Measurements from ENCODE around the gene CELSR1. TPM values are rescaled to one million over a fixed set of nuclear protein-coding genes. Genes with fewer than 3 reads are reported as not detected.

Gene CELSR1
- total and polyA plus RNA-seq, 7 donors, result 0.09 to 0.39 (median 0.18) TPM

- DNase-seq (peak; percentile 72 to 80), ATAC-seq (peak; percentile 89 to 93 (median 92))
- Histone ChIP-seq H3K9me3 (no peaks in the 10 kb centered on the region), H3K36me3 (ENCODE audit: insufficient read depth in 1 of 2, low read depth in 1 of 2) (no peaks in the 10 kb centered on the region), H3K4me3 (no peak overlapping the region), H3K27me3 (ENCODE audit: insufficient read depth in 3 of 3, low read length in 2 of 3) (peaks cover 0 to 26% (median 12%) of the 10 kb centered on the region in 3 donors), H3K27ac (no peak overlapping the region), H3K4me1 (peaks cover 16% of the 10 kb centered on the region)
- 36 to 41% (median 38%) methylated on average over 27 of the region's 27 CpGs for WGBS, 3 donors
- intact Hi-C loops (cut with DNase I), result loop anchor here (5.0 to 10.0 kb wide), 3 partner anchors 175 to 547 kb away; no protein-coding TSS in a partner anchor
- TF ChIP-seq, protein P1, sequence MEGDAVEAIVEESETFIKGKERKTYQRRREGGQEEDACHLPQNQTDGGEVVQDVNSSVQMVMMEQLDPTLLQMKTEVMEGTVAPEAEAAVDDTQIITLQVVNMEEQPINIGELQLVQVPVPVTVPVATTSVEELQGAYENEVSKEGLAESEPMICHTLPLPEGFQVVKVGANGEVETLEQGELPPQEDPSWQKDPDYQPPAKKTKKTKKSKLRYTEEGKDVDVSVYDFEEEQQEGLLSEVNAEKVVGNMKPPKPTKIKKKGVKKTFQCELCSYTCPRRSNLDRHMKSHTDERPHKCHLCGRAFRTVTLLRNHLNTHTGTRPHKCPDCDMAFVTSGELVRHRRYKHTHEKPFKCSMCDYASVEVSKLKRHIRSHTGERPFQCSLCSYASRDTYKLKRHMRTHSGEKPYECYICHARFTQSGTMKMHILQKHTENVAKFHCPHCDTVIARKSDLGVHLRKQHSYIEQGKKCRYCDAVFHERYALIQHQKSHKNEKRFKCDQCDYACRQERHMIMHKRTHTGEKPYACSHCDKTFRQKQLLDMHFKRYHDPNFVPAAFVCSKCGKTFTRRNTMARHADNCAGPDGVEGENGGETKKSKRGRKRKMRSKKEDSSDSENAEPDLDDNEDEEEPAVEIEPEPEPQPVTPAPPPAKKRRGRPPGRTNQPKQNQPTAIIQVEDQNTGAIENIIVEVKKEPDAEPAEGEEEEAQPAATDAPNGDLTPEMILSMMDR (IDR thresholded peaks at IDR 0.05), result peak; percentile 88
These were observed 4.9 kb upstream of the CELSR1 start for GRCh38 chr22:46542011-46542985.

GRCh38 chr22:46541536-46541935 is 4.1 kb upstream of the CELSR1 start:
- Histone ChIP-seq H3K4me3 (no peak overlapping the region), H3K27ac (no peak overlapping the region), H3K27me3 (ENCODE audit: insufficient read depth in 3 of 3, low read length in 2 of 3) (peaks cover 0 to 26% (median 15%) of the 10 kb centered on the region in 3 donors), H3K4me1 (peaks cover 9% of the 10 kb centered on the region), H3K36me3 (ENCODE audit: insufficient read depth in 1 of 2, low read depth in 1 of 2) (no peaks in the 10 kb centered on the region), H3K9me3 (no peaks in the 10 kb centered on the region)
- intact Hi-C loops (cut with DNase I), result loop anchor here (2.0 to 10.0 kb wide), 4 partner anchors 174 to 547 kb away; no protein-coding TSS in a partner anchor
- DNase-seq (peak in 1 of 2 donors; percentile 5), ATAC-seq (no peak)
- TF ChIP-seq, protein P1 (IDR thresholded peaks at IDR 0.05), result no peak
- WGBS, 3 donors, result 90 to 92% (median 91%) methylated on average over 7 of the region's 7 CpGs

DNA sequence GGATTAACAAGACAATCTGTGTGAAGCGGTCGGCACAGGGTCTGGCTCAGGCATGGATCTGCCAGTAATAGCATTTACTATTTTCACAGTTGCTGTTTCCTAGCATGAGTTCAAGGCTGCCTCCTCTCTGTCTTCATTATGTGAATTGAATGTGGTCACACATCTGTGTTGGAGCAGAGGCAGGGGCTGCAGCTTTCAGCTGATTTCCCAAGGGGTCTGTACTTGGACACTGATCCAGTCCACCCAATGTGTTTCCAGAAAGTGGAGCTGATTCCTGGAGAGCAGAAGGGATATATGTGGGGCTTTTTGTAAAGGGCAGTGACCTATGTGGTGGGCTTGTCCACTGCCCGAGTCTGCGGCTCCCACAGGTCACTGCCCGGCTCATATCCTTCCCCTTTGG is 3.5 kb upstream of the CELSR1 start:
- H3K36me3 ChIP-seq (ENCODE audit: insufficient read depth in 1 of 2, low read depth in 1 of 2), result no peaks in the 10 kb centered on the region
- no peaks in the 10 kb centered on the region for H3K9me3 ChIP-seq
- no peak overlapping the region for H3K4me3 ChIP-seq
- no peak for ATAC-seq
- peaks cover 0 to 32% (median 18%) of the 10 kb centered on the region in 3 donors for H3K27me3 ChIP-seq (ENCODE audit: insufficient read depth in 3 of 3, low read length in 2 of 3)
- peak in 1 of 2 donors; percentile 24 for DNase-seq
- TF ChIP-seq, protein P1 (IDR thresholded peaks at IDR 0.05), result no peak
- intact Hi-C loops (cut with DNase I), result loop anchor here (2.0 to 10.0 kb wide), 4 partner anchors 174 to 546 kb away; no protein-coding TSS in a partner anchor
- peaks cover 8% of the 10 kb centered on the region for H3K4me1 ChIP-seq
- H3K27ac ChIP-seq, result no peak overlapping the region
- WGBS, 3 donors, result 90 to 97% (median 91%) methylated on average over 5 of the region's 5 CpGs

GRCh38 chr22:46539169-46539568 is 1.7 kb upstream of the CELSR1 start:
- no peak overlapping the region for H3K4me3 ChIP-seq
- peak in 1 of 2 donors; percentile 3 for DNase-seq

More at GRCh38 chr22:46539169-46539568, 1.7 kb upstream of the CELSR1 start:
- intact Hi-C loops (cut with DNase I), result no loop called here
- Histone ChIP-seq H3K36me3 (ENCODE audit: insufficient read depth in 1 of 2, low read depth in 1 of 2) (no peaks in the 10 kb centered on the region), H3K27me3 (ENCODE audit: insufficient read depth in 3 of 3, low read length in 2 of 3) (peaks cover 0 to 45% (median 26%) of the 10 kb centered on the region in 3 donors), H3K27ac (no peak overlapping the region), H3K4me1 (peaks cover 8% of the 10 kb centered on the region), H3K9me3 (no peaks in the 10 kb centered on the region)
- WGBS, 3 donors, result 64 to 69% (median 67%) methylated on average over 9 of the region's 9 CpGs
- ATAC-seq, result no peak
- TF ChIP-seq, protein P1 (IDR thresholded peaks at IDR 0.05), result no peak
